H1 (cell line): ENCODE measurements around the gene SHISA6. TPM values are rescaled to one million over a fixed set of nuclear protein-coding genes. Genes with fewer than 3 reads are reported as not detected.

Source experiments
- CTCF ChIA-PET: fragments of 300-600 bp; sonication (Branson Sonifier 250); formaldehyde crosslinking; loops from one replicate; lab custom pipeline; 2021; ENCODE audit not compliant: partially characterized antibody; lab: Charles Lee
- POLR2A ChIA-PET: fragments of 300-600 bp; sonication (Branson Sonifier 250); formaldehyde crosslinking; loops from one replicate; lab custom pipeline; 2021; ENCODE audit warnings: inconsistent platforms; ENCODE audit not compliant: partially characterized antibody; lab: Charles Lee
- DNase-seq, 2 experiments: peaks; one replicate each; pipeline versions ENCODE4 v3.0.0 to v3.0.0-alpha.2; 2010 to 2022; ENCODE audit warnings: low spot score in 2 of 2, low read depth in 1 of 2, mixed read lengths in 1 of 2
- FAIRE-seq: peaks from 2 replicates; lab custom pipeline; 2011; peaks lifted over from hg19 to GRCh38; lab: Jason Lieb, UNC
- H2AFZ ChIP-seq: 2 replicates; pipeline ENCODE4 v1.8.1; 2012; ENCODE audit warnings: low read length, inconsistent platforms
- H2AK5ac ChIP-seq: 2 replicates; pipeline ENCODE4 v1.6.1; 2013; ENCODE audit warnings: low read depth, low read length
- H2BK120ac ChIP-seq: replicated peaks from 2 replicates; pipeline ENCODE3; 2013; ENCODE audit warnings: low read depth, low read length, inconsistent platforms
- H2BK12ac ChIP-seq: 2 replicates; pipeline ENCODE4 v1.6.1; 2013; ENCODE audit warnings: low read depth, low read length
- H2BK15ac ChIP-seq: 2 replicates; pipeline ENCODE4 v1.6.1; 2013; ENCODE audit warnings: low read length
- H2BK20ac ChIP-seq: 2 replicates; pipeline ENCODE4 v1.6.1; 2013; ENCODE audit warnings: low read length
- H2BK5ac ChIP-seq: 2 replicates; pipeline ENCODE4 v1.6.1; 2013; ENCODE audit warnings: low read depth, low read length
- H3K14ac ChIP-seq: 2 replicates; pipeline ENCODE4 v1.6.1; 2013; ENCODE audit warnings: inconsistent platforms; ENCODE audit not compliant: insufficient read length
- H3K18ac ChIP-seq: 2 replicates; pipeline ENCODE4 v1.6.1; 2013; ENCODE audit warnings: low read length; ENCODE audit errors: extremely low read depth
- H3K23ac ChIP-seq: 2 replicates; pipeline ENCODE4 v1.6.1; 2013; ENCODE audit warnings: inconsistent platforms; ENCODE audit not compliant: insufficient read length
- H3K23me2 ChIP-seq: 2 replicates; pipeline ENCODE4 v1.6.1; 2013; ENCODE audit warnings: low read depth, low read length
- H3K27ac ChIP-seq: 2 replicates; pipeline ENCODE4 v1.6.1; 2011; ENCODE audit warnings: low read depth, low read length, inconsistent platforms
- H3K27me3 ChIP-seq, 4 experiments: replicated peaks in 1 of 4; 1 replicate in 1 of 4; 2 replicates in 3 of 4; pipeline versions ENCODE4 v1.6.1 to v1.8.1; 2011 to 2013; ENCODE audit warnings: low read length in 3 of 4, mild to moderate bottlenecking in 3 of 4, inconsistent platforms in 2 of 4, mixed read lengths in 2 of 4, moderate library complexity in 1 of 4; ENCODE audit not compliant: control insufficient read depth in 3 of 4, insufficient read depth in 3 of 4; ENCODE audit errors: extremely low read depth in 1 of 4
- H3K36me3 ChIP-seq, 4 experiments: 2 replicates each; pipeline versions ENCODE4 v1.6.1 to v1.8.1; 2011 to 2013; ENCODE audit warnings: mild to moderate bottlenecking in 4 of 4, low read length in 3 of 4, moderate library complexity in 2 of 4, control low read depth in 1 of 4, inconsistent platforms in 1 of 4; ENCODE audit not compliant: insufficient read depth in 4 of 4, control insufficient read depth in 2 of 4
- H3K4ac ChIP-seq: replicated peaks from 2 replicates; pipeline ENCODE3; 2013; ENCODE audit warnings: low read length, low read depth, mixed read lengths, inconsistent platforms; ENCODE audit not compliant: insufficient read length
- H3K4me1 ChIP-seq, 4 experiments: replicated peaks in 1 of 4; 1 replicate in 1 of 4; 2 replicates in 3 of 4; pipeline versions ENCODE4 v1.6.1 to v1.8.1; 2011 to 2013; ENCODE audit warnings: low read length in 3 of 4, inconsistent platforms in 2 of 4, mixed read lengths in 1 of 4; ENCODE audit not compliant: insufficient read depth in 4 of 4, control insufficient read depth in 3 of 4
- H3K4me2 ChIP-seq, 2 experiments: 2 replicates each; pipeline versions ENCODE4 v1.6.1 to v1.8.1; 2011 to 2013; ENCODE audit warnings: low read depth in 2 of 2, low read length in 2 of 2, control low read depth in 1 of 2, inconsistent platforms in 1 of 2, mild to moderate bottlenecking in 1 of 2; ENCODE audit not compliant: insufficient read depth in 1 of 2
- H3K4me3 ChIP-seq, 4 experiments: fragments of 200-600, 300-600 bp in 1 of 4; sonication (generic), shearing (Covaris generic), sonication (Bioruptor Twin) in 1 of 4; 2 replicates each; pipeline versions ENCODE4 v1.5.1 to v1.8.1; 2011 to 2016; ENCODE audit warnings: low read length in 4 of 4, low read depth in 3 of 4, control low read depth in 2 of 4, inconsistent platforms in 2 of 4, mild to moderate bottlenecking in 2 of 4, mixed read lengths in 1 of 4, moderate library complexity in 1 of 4; ENCODE audit not compliant: insufficient read depth in 2 of 4; ENCODE audit errors: extremely low read depth in 1 of 4
- H3K56ac ChIP-seq: replicated peaks from 2 replicates; pipeline ENCODE3; 2013; ENCODE audit warnings: low read depth, mild to moderate bottlenecking, mixed read lengths, low read length, inconsistent platforms; ENCODE audit not compliant: insufficient read length
- H3K79me1 ChIP-seq: 2 replicates; pipeline ENCODE4 v1.6.1; 2013; ENCODE audit warnings: low read depth, low read length, control low read depth
- H3K79me2 ChIP-seq, 2 experiments: 2 replicates each; pipeline versions ENCODE4 v1.6.1 to v1.8.1; 2012 to 2013; ENCODE audit warnings: low read length in 2 of 2, mild to moderate bottlenecking in 2 of 2, inconsistent platforms in 1 of 2; ENCODE audit not compliant: insufficient read depth in 2 of 2, control insufficient read depth in 1 of 2
- H3K9ac ChIP-seq, 4 experiments: replicated peaks in 1 of 4; 1 replicate in 1 of 4; 2 replicates in 3 of 4; pipeline versions ENCODE4 v1.6.1 to v1.8.1; 2011 to 2013; ENCODE audit warnings: low read depth in 3 of 4, low read length in 3 of 4, control low read depth in 2 of 4, mild to moderate bottlenecking in 2 of 4, moderate library complexity in 2 of 4, inconsistent platforms in 1 of 4; ENCODE audit errors: extremely low read depth in 1 of 4
- H3K9me3 ChIP-seq, 2 experiments: 2 replicates each; pipeline versions ENCODE4 v1.6.1 to v1.8.1; 2012 to 2013; ENCODE audit warnings: mild to moderate bottlenecking in 2 of 2, moderate library complexity in 2 of 2, control low read depth in 1 of 2, inconsistent platforms in 1 of 2, low read depth in 1 of 2, low read length in 1 of 2, mixed read lengths in 1 of 2; ENCODE audit not compliant: insufficient read depth in 2 of 2
- H4K20me1 ChIP-seq, 2 experiments: replicated peaks in 1 of 2; 2 replicates each; pipeline versions ENCODE3 to v1.8.1; 2011 to 2013; ENCODE audit warnings: inconsistent platforms in 2 of 2, low read length in 2 of 2, mild to moderate bottlenecking in 1 of 2; ENCODE audit not compliant: insufficient read depth in 2 of 2, control insufficient read depth in 1 of 2
- H4K5ac ChIP-seq: 2 replicates; pipeline ENCODE4 v1.6.1; 2013; ENCODE audit warnings: low read length, low read depth, mixed read lengths, inconsistent platforms; ENCODE audit not compliant: insufficient read length
- H4K8ac ChIP-seq: 2 replicates; pipeline ENCODE4 v1.8.0; 2013; ENCODE audit warnings: mild to moderate bottlenecking, moderate library complexity, low read length, inconsistent platforms; ENCODE audit not compliant: insufficient read depth; ENCODE audit errors: extremely low read depth
- H4K91ac ChIP-seq: replicated peaks from 2 replicates; pipeline ENCODE3; 2013; ENCODE audit warnings: low read length, mixed read lengths, inconsistent platforms; ENCODE audit not compliant: insufficient read length
- ASH2L ChIP-seq: fragments of 200-600, 300-600 bp; sonication (generic); IDR thresholded peaks from one replicate; pipeline ENCODE4 v1.7.1; 2017; ENCODE audit warnings: low read length
- ATF3 ChIP-seq: IDR thresholded peaks from 2 replicates; pipeline ENCODE4 v1.6.1; 2011; ENCODE audit warnings: low read depth, mild to moderate bottlenecking, low read length; ENCODE audit not compliant: insufficient read depth
- EGR1 ChIP-seq: IDR thresholded peaks from 2 replicates; pipeline ENCODE4 v1.6.1; 2011; ENCODE audit warnings: low read depth, low read length, borderline replicate concordance
- EZH2 ChIP-seq: fragments of 200-600 bp; sonication (generic); IDR thresholded peaks from 2 replicates; pipeline ENCODE4 v1.7.1; 2012; ENCODE audit warnings: low read depth, mild to moderate bottlenecking, moderate library complexity, low read length, inconsistent platforms; ENCODE audit not compliant: severe bottlenecking
- JUN ChIP-seq: IDR thresholded peaks from 2 replicates; pipeline ENCODE4 v1.6.1; 2011; ENCODE audit warnings: low read depth, mild to moderate bottlenecking, improper control_type of control experiment, low read length
- RFX5 ChIP-seq: IDR thresholded peaks from 2 replicates; pipeline ENCODE4 v1.6.1; 2011; ENCODE audit warnings: low read depth, low read length, improper control_type of control experiment, borderline replicate concordance
- RXRA ChIP-seq: IDR thresholded peaks from 2 replicates; pipeline ENCODE4 v1.6.1; 2011; ENCODE audit warnings: low read depth, mild to moderate bottlenecking, low read length, moderate library complexity; ENCODE audit not compliant: insufficient read depth
- SP2 ChIP-seq: IDR thresholded peaks from 2 replicates; pipeline ENCODE4 v1.6.1; 2012; ENCODE audit warnings: mild to moderate bottlenecking, low read length, inconsistent platforms
- TCF12 ChIP-seq: IDR thresholded peaks from 2 replicates; pipeline ENCODE4 v1.6.1; 2011; ENCODE audit warnings: low read depth, mild to moderate bottlenecking, low read length
- WGBS, 2 experiments: shearing (Covaris generic) in 1 of 2; methylation state at CpG; one replicate each; pipeline versions ENCODE4 v1.1.6 to v1.1.7; 2013 to 2015; ENCODE audit warnings: low lambda C conversion rate in 2 of 2, mixed read lengths in 2 of 2, inconsistent platforms in 1 of 2, low coverage in 1 of 2, missing lambda C conversion rate in 1 of 2; ENCODE audit not compliant: insufficient replicate concordance in 2 of 2, insufficient coverage in 1 of 2, insufficient read length in 1 of 2; ENCODE audit errors: extremely low coverage in 1 of 2, missing lambda C conversion rate in 1 of 2; 5-methylcytosine and 5-hydroxymethylcytosine counted together
- polyA plus RNA-seq, 7 experiments: library from polyadenylated mRNA; depleted of rRNA in 3 of 7; stranded (reverse) in 5 of 7; unstranded in 2 of 7; fragments of >200 nt in 5 of 7; fragments of 200-250 nt in 2 of 7; gene quantifications; 1 replicate in 5 of 7; 2 replicates in 1 of 7; 4 replicates in 1 of 7; pipeline versions ENCODE4 v1.2.1 to v1.2.3, GENCODE V29; 2011 to 2013; ENCODE audit warnings: missing spikeins in 2 of 7, mixed read lengths in 2 of 7
- total RNA-seq: library from RNA; stranded (reverse); fragmentation: NEBNext Ultra II Directional; extraction: Animal tissue kit (Norgen Biotek cat#: 25700); gene quantifications from 2 replicates; pipeline ENCODE4 v1.2.1, GENCODE V29; 2021

SHISA6 gene
- total and polyA plus RNA-seq, 2 of the 8 experiments (the other 6 are each of a cell fraction or from before 2014, with no cell fraction given): 2.9 to 4.8 TPM

- H2BK15ac ChIP-seq: no peak overlapping the region
- peak overlapping the region in 1 of 4 experiments; percentile 72; a peak in 1 of 8 replicates for H3K4me3 ChIP-seq
- no peaks in the 10 kb centered on the region for H3K79me2 ChIP-seq
- H3K23me2 ChIP-seq: peaks cover 7% of the 10 kb centered on the region; the same call in 1 of the 2 replicates
- ChIA-PET POLR2A (no interaction called here), CTCF (interaction anchor here (1.0 to 1.9 kb wide), 6 partner anchors 12 to 508 kb away, joined by 3 to 6 read pairs (median 4); no protein-coding TSS in a partner anchor)
- H3K23ac ChIP-seq: no peak overlapping the region
- no peak overlapping the region for H3K14ac ChIP-seq
- WGBS, 2 experiments: 47% methylated on average over 4 of the region's 4 CpGs; no CpG with 5 or more reads in 1 of the 2 experiments
- H3K27me3 ChIP-seq: peaks cover 19 to 44% (median 37%) of the 10 kb centered on the region in 4 experiments
- 0 out of 2 replicates have a peak overlapping the region, but pooled peaks have one; percentile 25 for H2AK5ac ChIP-seq
- no peak overlapping the region for H2BK20ac ChIP-seq
- no peaks in the 10 kb centered on the region for H3K79me1 ChIP-seq
- no peak overlapping the region for H4K5ac ChIP-seq
- H3K4me2 ChIP-seq: peak overlapping the region; percentile 68 to 69; a peak in 2 of 4 replicates
- H4K8ac ChIP-seq: no peak overlapping the region
- H3K9me3 ChIP-seq: no peaks in the 10 kb centered on the region
- no peak overlapping the region for H3K18ac ChIP-seq
- FAIRE-seq (peak; percentile 42), DNase-seq (no peak)
- H3K36me3 ChIP-seq: no peaks in the 10 kb centered on the region
- H3K27ac ChIP-seq: no peak overlapping the region
- H3K4me1 ChIP-seq: peaks cover 5 to 19% (median 9%) of the 10 kb centered on the region in 4 experiments
- TF ChIP-seq ATF3 (no peak), RFX5 (no peak), EZH2 (peak; percentile 9), TCF12 (no peak), JUN (no peak), ASH2L (no peak), SP2 (no peak), EGR1 (no peak), RXRA (no peak)
- H3K4ac ChIP-seq: no peak overlapping the region
- H3K56ac ChIP-seq: no peak overlapping the region
- no peak overlapping the region for H2BK120ac ChIP-seq
- no peak overlapping the region for H2BK5ac ChIP-seq
- 0 out of 2 replicates have a peak overlapping the region, but pooled peaks have one; percentile 42 for H2BK12ac ChIP-seq
- H4K20me1 ChIP-seq: peaks cover under 1 to 4% of the 10 kb centered on the region in 2 experiments
- peak overlapping the region; percentile 65 for H2AFZ ChIP-seq
- H4K91ac ChIP-seq: no peak overlapping the region
- H3K9ac ChIP-seq: no peak overlapping the region
These were observed 2.3 kb upstream of the SHISA6 start for GRCh38 chr17:11238705-11239104.
